Activated CD4-positive, alpha-beta memory T cell treated with anti-CD3 and anti-CD28 coated beads for 36 hours (primary cell): ENCODE measurements around the gene HNF1B. TPM values are rescaled to one million over a fixed set of nuclear protein-coding genes. Genes with fewer than 3 reads are reported as not detected.
A peak's percentile ranks its signal among the peaks of the same experiment; 100 is the strongest.
"Not testable (repeated sequence)": the region's sequence is repeated elsewhere in the genome, so short reads cannot be mapped to it uniquely, and the experiment has no call there.

Source experiments
- CTCF ChIA-PET: fragments of 350-600 bp; sonication (Branson Sonifier 250); formaldehyde crosslinking; loops from one replicate; lab custom pipeline; 2021; ENCODE audit warnings: antibody characterized with exemption, inconsistent platforms; lab: Charles Lee
- POLR2A ChIA-PET: fragments of 350-600 bp; sonication (Branson Sonifier 250); formaldehyde crosslinking; loops from one replicate; lab custom pipeline; 2021; ENCODE audit warnings: antibody characterized with exemption; lab: Charles Lee
- DNase-seq: peaks from one replicate; pipeline ENCODE4 v3.0.0-alpha.2; 2020
- H3K27ac Mint-ChIP-seq: one replicate; pipeline ENCODE4 v1.8.0; 2021; ENCODE audit warnings: mixed read lengths
- H3K27me3 Mint-ChIP-seq: one replicate; pipeline ENCODE4 v1.8.0; 2021; ENCODE audit warnings: mixed read lengths
- H3K36me3 Mint-ChIP-seq: one replicate; pipeline ENCODE4 v1.8.0; 2021; ENCODE audit warnings: mixed read lengths
- H3K4me1 Mint-ChIP-seq: one replicate; pipeline ENCODE4 v1.8.0; 2021; ENCODE audit warnings: low read depth, mixed read lengths
- H3K4me3 Mint-ChIP-seq: one replicate; pipeline ENCODE4 v1.8.0; 2021; ENCODE audit warnings: mild to moderate bottlenecking, mixed read lengths
- H3K9me3 Mint-ChIP-seq: one replicate; pipeline ENCODE4 v1.8.0; 2021; ENCODE audit warnings: mixed read lengths
- intact Hi-C: fragments of 100-400 bp; cut with micrococcal nuclease; formaldehyde crosslinking; loops from one replicate; pipeline ENCODE4 v1.15.1; 2023
- total RNA-seq, 2 experiments: library from RNA; stranded (reverse); gene quantifications; one replicate each; pipeline ENCODE4 v1.2.3, GENCODE V29; 2021

The HNF1B gene
- total RNA-seq, 2 experiments from 2014 or later = not detected

GRCh38 chr17:37698132-37698910 is 46.5 kb downstream of the HNF1B start:
- DNase-seq = peak; percentile 38
- Mint-ChIP-seq H3K27ac (no peak overlapping the region), H3K4me1 (peaks cover 15% of the 10 kb centered on the region), H3K36me3 (no peaks in the 10 kb centered on the region), H3K9me3 (peaks cover 4% of the 10 kb centered on the region), H3K4me3 (no peak overlapping the region), H3K27me3 (peaks cover 22% of the 10 kb centered on the region)
- CTCF ChIA-PET = interaction anchor here (1.0 to 1.1 kb wide), 2 partner anchors 73 to 93 kb away, joined by 3 read pairs; no protein-coding TSS in a partner anchor
- POLR2A ChIA-PET = interaction anchor here (0.8 kb wide), 1 partner anchor 76 kb away, joined by 3 read pairs; no protein-coding TSS in a partner anchor
- intact Hi-C loops = no loop called here

DNA sequence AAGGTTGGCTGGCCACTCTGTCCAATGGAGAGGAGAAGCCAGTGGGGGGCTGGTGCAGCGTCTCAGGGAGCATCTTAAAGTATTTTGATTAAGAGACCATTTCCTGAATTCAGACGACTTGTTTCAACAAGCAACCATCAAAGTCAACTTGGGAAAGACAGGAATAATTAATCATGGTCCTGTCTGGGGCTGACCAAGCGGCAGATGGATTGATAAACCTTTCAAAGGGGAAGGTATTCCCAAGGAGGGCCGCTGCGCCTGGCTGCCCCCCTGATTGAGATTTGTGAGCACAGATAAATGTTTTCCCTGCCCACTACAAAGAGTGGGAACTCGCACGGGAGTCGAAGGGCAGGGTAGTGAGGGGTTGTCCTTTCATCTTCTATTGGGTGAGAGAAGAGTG is 47.5 kb downstream of the HNF1B start:
- no peaks in the 10 kb centered on the region for H3K36me3 Mint-ChIP-seq
- no peak for DNase-seq
- peaks cover 15% of the 10 kb centered on the region for H3K4me1 Mint-ChIP-seq
- H3K27me3 Mint-ChIP-seq = peaks cover 22% of the 10 kb centered on the region
- H3K9me3 Mint-ChIP-seq = peaks cover 4% of the 10 kb centered on the region
- intact Hi-C loops = no loop called here
- H3K27ac Mint-ChIP-seq = no peak overlapping the region
- ChIA-PET CTCF (interaction anchor here (1.0 to 1.1 kb wide), 2 partner anchors 74 to 94 kb away, joined by 3 read pairs; no protein-coding TSS in a partner anchor), POLR2A (interaction anchor here (0.8 kb wide), 1 partner anchor 77 kb away, joined by 3 read pairs; no protein-coding TSS in a partner anchor)
- no peak overlapping the region for H3K4me3 Mint-ChIP-seq

DNA sequence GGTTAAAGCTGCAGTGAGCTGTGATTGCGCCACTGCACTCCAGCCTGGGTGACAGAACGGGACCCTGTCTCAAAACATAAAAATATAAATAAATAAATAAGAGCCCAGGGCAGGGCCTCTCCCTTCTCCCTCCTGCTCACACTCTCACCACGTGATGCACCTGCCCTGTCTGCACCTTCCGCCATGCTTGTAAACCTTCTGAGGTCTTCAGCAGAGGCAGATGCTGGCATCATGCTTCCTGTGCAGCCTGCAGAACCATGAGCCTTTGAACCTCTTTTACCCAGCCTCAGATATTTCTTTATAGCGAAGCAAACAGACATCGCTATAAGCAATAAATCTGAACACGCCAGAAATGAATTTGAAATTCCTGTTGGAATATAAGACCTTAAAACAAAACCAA is 48.5 kb downstream of the HNF1B start:
- H3K4me3 Mint-ChIP-seq = no peak overlapping the region
- H3K36me3 Mint-ChIP-seq = no peaks in the 10 kb centered on the region
- peaks cover 15% of the 10 kb centered on the region for H3K4me1 Mint-ChIP-seq
- POLR2A ChIA-PET = no interaction called here
- no peak for DNase-seq
- intact Hi-C loops = no loop called here
- CTCF ChIA-PET = no interaction called here
- H3K27ac Mint-ChIP-seq = no peak overlapping the region
- peaks cover 4% of the 10 kb centered on the region for H3K9me3 Mint-ChIP-seq
- peaks cover 16% of the 10 kb centered on the region for H3K27me3 Mint-ChIP-seq

GRCh38 chr17:37695726-37696125 is 49.1 kb downstream of the HNF1B start:
- no peak for DNase-seq
- Mint-ChIP-seq H3K4me3 (no peak overlapping the region), H3K9me3 (peaks cover 4% of the 10 kb centered on the region), H3K36me3 (no peaks in the 10 kb centered on the region), H3K27ac (no peak overlapping the region), H3K27me3 (peaks cover 16% of the 10 kb centered on the region), H3K4me1 (peaks cover 15% of the 10 kb centered on the region)
- POLR2A ChIA-PET = no interaction called here
- intact Hi-C loops = no loop called here
- CTCF ChIA-PET = no interaction called here

GRCh38 chr17:37694734-37695133 is 50.1 kb downstream of the HNF1B start:
- no peak for DNase-seq
- peaks cover 4% of the 10 kb centered on the region for H3K9me3 Mint-ChIP-seq
- peaks cover 15% of the 10 kb centered on the region for H3K4me1 Mint-ChIP-seq
- H3K4me3 Mint-ChIP-seq = no peak overlapping the region
- POLR2A ChIA-PET = no interaction called here
- intact Hi-C loops = no loop called here
- H3K27ac Mint-ChIP-seq = no peak overlapping the region
- CTCF ChIA-PET = no interaction called here
- H3K27me3 Mint-ChIP-seq = peaks cover 16% of the 10 kb centered on the region
- H3K36me3 Mint-ChIP-seq = no peaks in the 10 kb centered on the region

DNA sequence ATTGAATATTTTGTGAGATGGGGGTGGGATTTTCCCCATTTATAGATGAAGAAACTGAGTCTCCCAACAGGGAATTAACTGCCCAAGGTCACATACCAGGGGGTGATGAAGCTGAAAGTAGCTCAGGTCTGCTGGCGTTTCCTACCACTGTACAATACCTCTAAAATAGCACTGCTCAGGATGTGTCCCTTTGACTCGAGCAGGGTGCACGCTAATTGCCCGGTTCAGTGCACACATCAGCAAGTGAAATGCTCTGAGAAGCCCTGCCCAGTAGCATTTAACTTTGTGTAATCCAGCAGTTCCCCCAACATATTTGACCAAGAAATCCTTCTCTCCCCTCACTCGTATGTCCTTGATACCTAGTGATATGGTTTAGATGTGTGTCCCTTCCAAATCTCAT is 51.5 kb downstream of the HNF1B start:
- ChIA-PET CTCF (interaction anchor here (1.0 to 1.2 kb wide), 2 partner anchors 9 to 11 kb away, joined by 3 read pairs; no protein-coding TSS in a partner anchor), POLR2A (no interaction called here)
- peaks cover 4% of the 10 kb centered on the region for H3K9me3 Mint-ChIP-seq
- H3K27ac Mint-ChIP-seq = no peak overlapping the region
- DNase-seq = no peak
- peaks cover 15% of the 10 kb centered on the region for H3K27me3 Mint-ChIP-seq
- intact Hi-C loops = no loop called here
- peaks cover 8% of the 10 kb centered on the region for H3K4me1 Mint-ChIP-seq
- H3K4me3 Mint-ChIP-seq = no peak overlapping the region
- no peaks in the 10 kb centered on the region for H3K36me3 Mint-ChIP-seq

- no peak overlapping the region for H3K4me3 Mint-ChIP-seq
These were observed 53.1 kb downstream of the HNF1B start for GRCh38 chr17:37691807-37692206.

DNA sequence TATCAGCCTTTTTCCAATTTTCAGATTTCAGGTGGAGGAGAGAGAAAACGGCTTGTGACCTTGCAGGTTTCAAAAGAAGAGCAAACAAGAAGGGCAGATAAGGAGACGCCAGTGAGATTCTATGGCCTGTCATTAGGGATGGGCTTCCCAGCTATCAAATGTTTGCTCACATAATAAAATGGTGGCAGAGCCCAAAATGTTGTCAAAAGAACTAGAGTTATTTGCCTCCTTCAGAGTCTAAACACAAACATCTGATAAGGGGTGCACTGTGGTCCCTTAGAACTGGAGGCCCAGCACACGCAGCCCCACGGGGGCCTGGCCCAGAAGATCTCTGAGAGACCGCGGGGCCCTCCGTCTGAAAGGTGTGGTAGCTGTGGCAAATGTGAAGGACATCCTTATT is 55.5 kb downstream of the HNF1B start:
- Mint-ChIP-seq H3K9me3 (no peaks in the 10 kb centered on the region), H3K27me3 (no peaks in the 10 kb centered on the region), H3K36me3 (no peaks in the 10 kb centered on the region), H3K4me3 (no peak overlapping the region), H3K27ac (no peak overlapping the region), H3K4me1 (no peaks in the 10 kb centered on the region)
- ChIA-PET POLR2A (no interaction called here), CTCF (interaction anchor here (1.4 kb wide), 1 partner anchor 11 kb away, joined by 6 read pairs; no protein-coding TSS in a partner anchor)
- intact Hi-C loops = no loop called here
- DNase-seq = no peak

More at GRCh38 chr17:37691807-37692206, 53.1 kb downstream of the HNF1B start:
- no peak for DNase-seq
- CTCF ChIA-PET = no interaction called here
- Mint-ChIP-seq H3K9me3 (peaks cover 4% of the 10 kb centered on the region), H3K4me1 (peaks cover 2% of the 10 kb centered on the region), H3K27me3 (peaks cover 7% of the 10 kb centered on the region), H3K36me3 (no peaks in the 10 kb centered on the region), H3K27ac (no peak overlapping the region)
- POLR2A ChIA-PET = no interaction called here
- intact Hi-C loops = no loop called here

DNA sequence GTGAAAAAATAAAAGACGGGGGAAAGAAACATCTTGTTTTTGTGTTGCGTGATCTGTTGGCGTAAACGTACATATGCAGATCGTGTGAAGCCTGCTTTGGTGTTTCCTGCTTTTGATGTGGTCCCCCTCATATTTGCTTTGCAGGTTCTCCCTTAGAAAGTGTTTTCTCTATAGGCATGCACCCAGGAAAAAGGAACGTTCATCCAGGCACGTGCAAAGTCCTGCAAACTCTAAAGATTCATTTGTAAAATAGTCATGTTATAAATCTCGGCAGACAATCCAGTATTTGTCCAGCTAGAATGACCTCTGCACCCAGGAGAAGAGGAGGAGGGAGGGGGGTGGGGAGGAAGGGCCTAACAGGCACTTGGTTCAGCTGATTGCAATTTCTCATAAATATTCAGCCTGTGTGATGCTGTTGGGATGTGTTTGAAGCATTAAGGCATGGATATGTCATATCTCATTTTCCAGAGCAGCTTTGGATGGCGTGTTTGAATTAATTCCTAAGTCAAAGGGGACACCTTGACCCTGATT is 61.3 kb downstream of the HNF1B start:
- peaks cover 2% of the 10 kb centered on the region for H3K9me3 Mint-ChIP-seq
- peaks cover 3% of the 10 kb centered on the region for H3K27me3 Mint-ChIP-seq
- no peak overlapping the region for H3K27ac Mint-ChIP-seq
- ChIA-PET CTCF (no interaction called here), POLR2A (no interaction called here)
- H3K4me1 Mint-ChIP-seq = peaks cover 2% of the 10 kb centered on the region
- no peaks in the 10 kb centered on the region for H3K36me3 Mint-ChIP-seq
- no peak for DNase-seq
- H3K4me3 Mint-ChIP-seq = no peak overlapping the region
- intact Hi-C loops = no loop called here

DNA sequence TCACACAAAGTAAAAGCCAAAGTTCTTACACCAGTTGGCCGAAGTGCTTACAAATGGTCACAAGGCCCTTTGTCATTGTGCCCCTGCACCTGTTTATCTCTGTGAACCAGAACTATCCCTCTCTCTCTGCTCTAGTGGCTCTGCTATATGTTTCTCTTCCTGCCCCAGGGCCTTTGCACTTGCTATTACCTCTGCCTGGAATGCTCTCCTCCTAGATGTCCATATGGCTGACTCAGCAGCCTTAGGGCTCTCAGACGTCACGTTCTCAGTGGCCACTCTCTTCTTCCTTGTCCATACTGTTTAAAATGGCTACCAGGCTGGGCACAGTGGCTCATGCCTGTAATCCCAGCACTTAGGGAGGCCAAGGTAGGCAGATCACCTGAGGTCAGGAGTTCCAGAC is 62.9 kb downstream of the HNF1B start:
- intact Hi-C loops = no loop called here
- H3K27me3 Mint-ChIP-seq = peaks cover 5% of the 10 kb centered on the region
- CTCF ChIA-PET = no interaction called here
- H3K4me1 Mint-ChIP-seq = peaks cover 2% of the 10 kb centered on the region
- POLR2A ChIA-PET = no interaction called here
- H3K4me3 Mint-ChIP-seq = no peak overlapping the region
- H3K36me3 Mint-ChIP-seq = no peaks in the 10 kb centered on the region
- peaks cover 4% of the 10 kb centered on the region for H3K9me3 Mint-ChIP-seq
- DNase-seq = no peak
- H3K27ac Mint-ChIP-seq = no peak overlapping the region

GRCh38 chr17:37679995-37680394 is 64.9 kb downstream of the HNF1B start:
- intact Hi-C loops, H3K4me1 Mint-ChIP-seq, H3K27ac Mint-ChIP-seq, H3K36me3 Mint-ChIP-seq, H3K9me3 Mint-ChIP-seq, CTCF ChIA-PET, POLR2A ChIA-PET, H3K4me3 Mint-ChIP-seq, DNase-seq: not testable (repeated sequence)
- H3K27me3 Mint-ChIP-seq = peaks cover 16% of the 10 kb centered on the region

- no peak for DNase-seq
- H3K27ac Mint-ChIP-seq = no peak overlapping the region
- peaks cover 17% of the 10 kb centered on the region for H3K27me3 Mint-ChIP-seq
- CTCF ChIA-PET = no interaction called here
- no peaks in the 10 kb centered on the region for H3K4me1 Mint-ChIP-seq
- H3K4me3 Mint-ChIP-seq = no peak overlapping the region
- intact Hi-C loops = no loop called here
- H3K36me3 Mint-ChIP-seq = no peaks in the 10 kb centered on the region
- peaks cover 4% of the 10 kb centered on the region for H3K9me3 Mint-ChIP-seq
- POLR2A ChIA-PET = no interaction called here
These were observed 66.8 kb downstream of the HNF1B start for GRCh38 chr17:37678036-37678435.
